Urothelium cell line (cell line): ENCODE results near the gene TMEM17.

Experiments used
- DNase-seq: peaks from one replicate; pipeline ENCODE4 v3.0.0; 2011; ENCODE audit warnings: low spot score, mixed read lengths
- FAIRE-seq: peaks from 2 replicates; lab custom pipeline; 2011; peaks lifted over from hg19 to GRCh38; lab: Jason Lieb, UNC

The TMEM17 gene

GRCh38 chr2:62512384-62512783 is 6.4 kb upstream of the TMEM17 start:
- FAIRE-seq, result no peak
- no peak for DNase-seq

DNA sequence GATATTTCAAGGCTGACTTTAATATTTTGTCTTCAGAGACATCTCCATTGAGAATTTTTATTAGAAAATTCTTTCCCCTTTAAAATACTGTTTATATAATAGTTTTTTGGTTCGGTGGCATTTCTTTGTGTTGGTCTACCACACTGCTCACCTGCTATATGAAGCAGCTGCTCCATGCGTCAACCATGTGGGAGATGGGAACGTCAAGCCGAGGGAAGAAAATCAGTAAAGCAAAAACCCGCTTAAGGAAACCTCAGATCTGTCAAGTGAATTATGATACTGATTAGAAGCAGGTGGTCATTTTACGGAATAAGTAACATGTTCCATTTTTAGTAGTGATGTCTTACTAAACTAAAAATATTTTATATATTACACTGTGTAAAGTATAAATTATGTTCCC is 5.6 kb upstream of the TMEM17 start:
- DNase-seq (no peak), FAIRE-seq (no peak)

GRCh38 chr2:62506421-62506750 is 391 bp upstream of the TMEM17 start:
- FAIRE-seq, result no peak

GRCh38 chr2:62505109-62505749 is 766 bp downstream of the TMEM17 start:
- DNase-seq, result no peak
- peak; percentile 23 for FAIRE-seq

More at GRCh38 chr2:62506421-62506750, 391 bp upstream of the TMEM17 start:
- DNase-seq, result no peak

GRCh38 chr2:62504657-62505056 is 1.3 kb downstream of the TMEM17 start:
- DNase-seq (no peak), FAIRE-seq (no peak)

DNA sequence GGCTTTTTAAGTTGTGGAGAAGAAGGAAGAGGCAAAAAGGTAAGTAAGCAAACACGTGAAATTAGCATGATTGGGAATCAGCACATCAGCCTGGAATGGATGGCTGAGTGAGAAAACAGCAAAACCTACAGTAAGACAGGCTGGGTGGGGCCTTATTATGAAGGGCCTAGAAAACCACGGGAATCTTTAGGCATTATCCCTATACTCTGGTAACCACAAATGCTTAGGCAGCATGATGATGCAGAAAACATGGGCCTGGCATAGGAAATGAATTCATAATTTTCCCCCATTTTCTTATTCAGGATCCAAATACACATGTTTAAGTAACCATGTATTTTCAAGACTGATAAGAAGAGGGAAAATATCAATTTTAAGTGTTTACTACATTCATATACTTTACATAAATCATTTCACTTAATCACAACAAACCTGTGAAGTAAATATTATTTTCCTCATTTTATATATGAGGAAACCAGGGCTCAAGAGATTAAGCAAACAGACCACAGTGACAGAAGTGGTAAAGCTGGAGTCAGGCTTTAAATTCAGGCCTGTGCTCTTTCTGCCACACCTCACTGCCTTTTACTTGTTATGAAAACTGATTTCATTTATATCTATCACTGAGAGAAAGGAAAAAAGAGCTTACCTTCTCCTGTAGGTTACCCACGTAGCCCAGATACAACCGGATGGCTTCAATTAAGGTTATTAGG is 4.0 kb downstream of the TMEM17 start:
- FAIRE-seq, result no peak
- DNase-seq, result no peak

- DNase-seq, result no peak
- FAIRE-seq, result no peak
Measured at GRCh38 chr2:62501069-62501468, 4.9 kb downstream of the TMEM17 start.

DNA sequence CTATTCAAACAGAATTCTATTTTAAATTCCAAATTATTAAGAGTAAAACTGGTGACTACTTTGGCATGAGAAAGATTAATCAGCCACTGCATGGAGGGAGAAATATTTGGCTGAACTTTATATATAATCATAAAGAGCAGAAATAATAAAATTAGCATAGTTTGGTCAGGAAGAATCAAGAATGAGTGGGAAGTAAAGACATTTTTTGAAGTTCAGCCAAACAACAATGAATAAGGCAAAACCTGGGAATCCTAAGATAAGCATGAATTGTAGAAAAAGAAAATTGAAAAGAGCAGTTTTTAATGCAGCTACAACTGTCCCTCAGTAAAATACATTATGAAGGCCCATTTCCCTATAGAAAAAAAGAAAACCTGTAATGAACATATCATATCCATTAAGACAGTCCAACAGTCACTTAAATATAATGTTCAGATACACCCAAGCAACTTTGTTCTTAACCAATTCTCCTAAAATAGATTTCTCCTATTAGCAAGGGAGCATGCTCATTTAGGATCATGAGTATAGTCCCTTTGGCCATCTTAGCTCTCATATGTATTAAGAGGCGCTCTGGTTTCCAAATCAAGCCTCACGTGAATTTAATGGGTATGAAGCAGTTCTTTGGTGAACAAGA is 6.5 kb downstream of the TMEM17 start:
- FAIRE-seq, result no peak
- DNase-seq, result no peak

DNA sequence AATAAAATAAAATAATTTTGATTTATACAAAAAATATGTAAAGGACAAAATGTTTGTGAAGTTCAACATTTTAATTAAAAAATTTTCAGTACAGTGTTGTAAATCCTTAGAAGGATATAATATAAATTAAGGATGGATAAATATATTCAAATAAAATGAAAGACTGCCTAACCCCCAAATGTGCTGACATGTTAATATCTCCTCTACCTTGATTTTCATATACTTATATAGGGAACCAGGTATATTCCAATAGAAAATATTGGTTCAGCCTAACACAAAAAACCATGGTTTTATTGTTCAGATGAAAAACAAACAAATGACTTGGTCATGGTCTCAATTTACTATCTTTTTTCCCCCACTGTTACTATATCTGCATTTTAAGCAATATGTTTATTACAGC is 7.3 kb downstream of the TMEM17 start:
- DNase-seq (no peak), FAIRE-seq (no peak)

GRCh38 chr2:62495761-62496160 is 10.2 kb downstream of the TMEM17 start:
- DNase-seq, result no peak
- FAIRE-seq, result no peak

GRCh38 chr2:62492048-62492447 is 13.9 kb downstream of the TMEM17 start:
- FAIRE-seq, result no peak
- DNase-seq, result no peak

DNA sequence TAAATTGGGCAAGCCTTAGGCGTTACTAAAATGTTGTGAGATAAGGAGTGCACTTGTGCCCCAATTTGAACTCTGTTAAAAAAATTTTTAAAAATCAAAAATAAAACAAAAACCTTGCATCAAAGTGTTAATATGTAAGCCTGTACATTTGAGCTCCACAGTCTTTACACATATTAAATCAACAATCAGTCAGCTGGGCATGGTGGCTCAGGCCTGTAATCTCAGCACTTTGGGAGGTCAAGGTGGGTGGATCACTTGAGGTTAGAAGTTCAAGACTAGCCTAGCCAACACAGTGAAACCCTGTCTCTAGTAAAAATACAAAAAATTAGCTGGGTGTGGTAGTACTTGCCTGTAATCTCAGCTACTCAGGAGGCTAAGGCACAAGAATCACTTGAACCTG is 16.3 kb downstream of the TMEM17 start:
- no peak for DNase-seq
- no peak for FAIRE-seq

- FAIRE-seq, result no peak
- no peak for DNase-seq
Measured at GRCh38 chr2:62489162-62489561, 16.8 kb downstream of the TMEM17 start.

DNA sequence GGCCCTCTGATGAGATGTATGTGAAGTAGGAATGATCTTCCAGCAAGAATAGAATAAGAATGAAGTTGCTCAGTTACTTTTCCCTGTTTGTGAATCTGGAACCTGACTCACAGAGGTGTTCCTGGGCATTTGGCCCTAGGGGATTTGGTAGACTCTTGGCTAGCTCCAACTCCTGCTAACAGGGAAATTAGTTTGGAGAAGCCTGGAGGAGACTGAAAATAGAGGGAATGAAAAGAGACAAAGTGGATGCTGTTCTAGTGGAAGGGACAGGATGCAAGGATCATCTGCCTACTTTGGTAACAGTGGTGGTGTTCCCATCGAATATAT is 19.6 kb downstream of the TMEM17 start:
- DNase-seq (no peak), FAIRE-seq (no peak)

GRCh38 chr2:62485761-62486438 is 20.1 kb downstream of the TMEM17 start:
- FAIRE-seq, result no peak
- DNase-seq, result no peak

DNA sequence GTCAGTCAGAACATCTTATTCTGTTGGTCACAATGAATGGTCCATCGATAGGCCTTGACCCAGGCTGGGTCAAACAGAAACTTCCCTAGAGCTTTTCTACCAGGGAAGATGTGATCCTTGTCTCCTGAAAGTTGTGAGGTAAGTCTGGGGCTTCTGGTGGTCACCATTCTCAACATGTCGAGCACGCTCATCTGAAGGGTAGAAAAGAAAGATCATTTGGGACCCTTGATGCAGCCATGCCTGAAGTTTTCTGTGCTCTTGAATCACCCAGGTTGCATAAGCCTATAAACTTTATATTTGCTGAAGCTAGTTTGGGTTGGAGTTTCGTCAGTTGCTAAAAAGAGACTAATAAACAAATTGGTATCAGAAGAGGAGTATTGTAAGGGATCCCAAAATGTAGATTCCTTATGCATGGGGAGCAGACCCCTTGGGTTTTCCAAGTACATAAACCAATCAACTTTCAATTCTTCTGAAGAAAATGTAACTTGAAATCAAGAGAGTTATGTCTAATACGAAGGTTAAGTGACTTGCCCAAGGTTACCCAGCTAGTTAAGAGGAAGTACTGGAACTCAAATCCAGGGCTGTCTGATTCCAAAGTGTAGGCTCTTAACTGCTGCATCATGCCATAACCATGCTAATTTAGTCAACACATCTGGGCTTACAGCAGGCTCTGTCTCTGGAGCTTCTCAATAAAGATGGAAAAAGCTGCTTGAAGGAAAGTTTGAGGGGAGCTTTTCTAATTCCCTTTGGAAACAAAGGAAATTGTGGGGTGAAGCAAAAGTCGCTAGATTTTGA is 23.2 kb downstream of the TMEM17 start:
- FAIRE-seq (no peak), DNase-seq (no peak)

GRCh38 chr2:62479917-62480316 is 26.1 kb downstream of the TMEM17 start:
- FAIRE-seq (no peak), DNase-seq (no peak)

DNA sequence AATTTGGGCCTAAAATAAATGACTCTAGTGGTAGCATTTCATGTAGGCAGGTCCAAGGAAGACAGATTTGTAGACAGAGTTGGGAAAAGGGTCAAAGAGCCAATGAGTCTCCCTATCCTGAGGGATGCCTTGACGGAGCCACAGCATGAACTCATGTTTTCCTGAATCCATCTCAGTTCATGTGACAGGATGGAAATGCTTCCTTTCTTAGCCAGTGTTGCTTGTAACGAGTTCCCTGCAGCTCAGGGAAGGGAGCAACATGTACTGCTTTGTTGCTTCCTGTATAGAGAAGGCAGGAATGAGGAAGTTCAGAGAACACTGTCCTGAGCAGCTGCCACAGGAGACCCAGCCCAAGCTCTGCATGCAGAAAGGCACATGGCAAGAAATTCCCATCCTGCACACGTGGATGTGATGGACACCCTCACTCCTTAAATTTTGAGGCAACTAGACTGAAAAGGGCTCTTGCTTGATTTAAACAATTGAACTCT is 27.9 kb downstream of the TMEM17 start:
- FAIRE-seq (no peak), DNase-seq (no peak)

GRCh38 chr2:62477573-62477972 is 28.4 kb downstream of the TMEM17 start:
- FAIRE-seq (no peak), DNase-seq (no peak)

DNA sequence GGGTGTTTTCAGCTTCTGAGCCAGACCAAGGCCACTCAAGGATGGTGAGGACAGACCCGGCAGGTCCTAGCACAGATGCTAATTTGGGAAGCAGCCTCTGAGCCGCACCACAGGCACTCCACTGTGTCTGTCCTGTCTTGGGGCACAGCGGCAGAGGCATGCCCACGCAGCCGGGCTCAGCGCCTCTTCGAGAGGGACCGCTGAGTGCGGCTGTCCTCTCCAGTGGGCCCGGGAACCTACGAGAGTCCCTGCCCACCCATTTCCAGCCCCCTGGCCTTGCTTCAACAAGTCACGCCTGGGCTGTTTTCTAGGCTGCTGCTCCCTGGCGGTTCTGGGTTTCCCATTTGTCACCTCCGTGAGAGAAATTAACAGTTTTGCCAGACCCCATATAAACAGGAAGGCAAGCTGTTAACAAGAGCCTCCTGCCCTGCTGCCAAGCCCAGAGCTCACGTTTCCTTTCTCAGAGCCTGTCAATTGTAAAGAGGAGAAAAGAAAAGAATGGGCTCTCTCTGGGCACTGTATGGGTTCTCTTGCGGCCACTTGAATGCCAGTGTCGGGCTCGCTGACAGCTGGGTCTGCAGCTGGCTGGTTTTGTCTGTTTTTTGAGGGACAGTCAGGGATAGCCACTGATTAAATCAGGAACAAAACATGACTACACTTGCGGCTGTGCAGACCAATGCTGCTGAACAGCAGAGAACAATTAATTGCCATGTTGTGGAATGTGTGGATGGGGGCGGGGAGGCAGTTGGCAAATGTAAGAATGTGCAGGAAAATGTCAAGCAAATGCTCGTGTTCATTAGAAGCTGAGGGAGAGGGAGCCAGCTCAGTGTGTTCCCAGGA is 30.6 kb downstream of the TMEM17 start:
- DNase-seq (no peak), FAIRE-seq (no peak)
